CD4-positive, alpha-beta T cell treated with Interleukin-12 subunit alpha and Interleukin-12 subunit beta, for 1 hour (primary cell): Measurements from ENCODE around the gene DCLK3.

Source experiments
- DNase-seq: peaks from one replicate; pipeline ENCODE4 v3.0.0-alpha.2; 2020

The DCLK3 gene

DNA sequence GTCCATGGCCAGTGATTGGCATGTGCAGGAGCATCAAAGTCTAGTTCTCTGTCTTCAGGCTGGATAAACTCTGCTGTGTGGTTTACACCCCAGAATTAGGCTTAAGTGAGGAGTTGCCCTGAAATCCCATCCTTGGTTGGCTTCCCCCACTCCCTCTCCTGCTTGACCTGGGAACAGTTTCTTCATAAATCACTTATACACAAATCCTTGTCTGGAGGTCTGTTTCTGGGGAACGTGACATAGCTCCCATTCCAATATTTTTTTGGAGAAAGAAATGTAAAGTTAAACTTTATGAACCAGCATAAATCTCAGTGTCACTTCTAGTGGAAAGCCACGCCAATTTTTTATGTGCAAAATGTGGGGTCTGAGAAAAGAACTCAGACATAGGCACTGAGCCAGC lies 98.2 kb downstream of the DCLK3 start:
- no peak for DNase-seq

DNA sequence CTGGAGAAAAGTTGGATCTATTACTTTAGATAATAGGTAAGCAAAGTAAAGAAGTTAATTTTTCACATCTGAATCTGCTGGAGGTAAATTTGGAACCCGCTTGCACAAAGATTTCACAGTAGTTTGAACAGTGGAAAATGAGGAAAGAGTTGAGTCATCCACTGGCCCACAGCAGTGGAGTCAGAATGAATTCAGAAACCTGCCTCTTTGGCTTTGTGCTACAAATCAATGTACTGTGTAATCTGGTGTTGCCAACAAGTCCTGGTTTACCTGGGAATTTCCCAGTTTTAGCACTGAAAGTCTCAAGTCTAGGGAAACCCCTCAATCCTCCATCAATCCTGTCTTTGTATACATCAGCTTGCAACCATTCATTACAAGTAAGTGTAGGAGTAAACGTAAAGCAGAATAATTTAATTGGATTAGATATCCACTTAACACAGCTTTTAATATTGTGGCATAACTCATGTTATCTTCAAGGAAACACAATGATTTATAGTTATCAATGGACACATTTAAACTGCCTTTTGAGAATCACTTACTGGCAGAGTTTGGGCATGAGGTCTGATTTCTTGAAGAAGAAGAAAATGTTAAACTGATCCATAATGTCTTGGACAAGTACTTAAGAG lies 100.6 kb downstream of the DCLK3 start:
- DNase-seq = no peak

DNA sequence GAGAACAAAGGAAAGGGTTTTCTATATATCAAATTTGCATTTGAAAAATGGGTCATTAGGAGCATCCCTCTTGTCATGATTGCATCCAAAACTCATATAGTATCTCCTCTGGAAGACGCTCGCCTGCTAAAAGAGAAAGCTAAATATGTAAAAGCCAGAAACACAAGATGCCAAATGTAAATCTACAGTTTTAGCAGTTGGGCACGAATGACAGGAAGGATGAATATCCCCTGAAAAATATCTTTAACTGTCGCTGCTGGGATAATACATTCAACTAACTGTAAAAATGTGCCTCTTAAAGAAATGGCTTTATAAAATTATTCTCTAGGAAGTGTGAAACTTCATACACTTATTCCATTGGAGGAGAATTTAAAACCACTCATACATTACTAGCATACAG lies 101.7 kb downstream of the DCLK3 start:
- DNase-seq = no peak
